MM.1S (cell line): ENCODE measurements around the gene MAD1L1.

Experiments used
- CTCF ChIP-seq: fragments of 300-600 bp; sonication (generic); IDR thresholded peaks from 2 replicates; pipeline ENCODE4 v1.5.1; 2016; ENCODE audit warnings: antibody characterized with exemption, low read length, mixed read lengths
- EZH2phosphoT487 ChIP-seq: fragments of 300-600 bp; sonication (generic); IDR thresholded peaks from 2 replicates; pipeline ENCODE4 v1.6.1; 2018; ENCODE audit warnings: antibody characterized with exemption, low read length

GRCh38 chr7:1909476-1909875, 323.3 kb downstream of the MAD1L1 start:
- TF ChIP-seq EZH2phosphoT487 (no peak), CTCF (no peak)
